ENCODE results near the gene ANO1.

ANO1 gene

DNA sequence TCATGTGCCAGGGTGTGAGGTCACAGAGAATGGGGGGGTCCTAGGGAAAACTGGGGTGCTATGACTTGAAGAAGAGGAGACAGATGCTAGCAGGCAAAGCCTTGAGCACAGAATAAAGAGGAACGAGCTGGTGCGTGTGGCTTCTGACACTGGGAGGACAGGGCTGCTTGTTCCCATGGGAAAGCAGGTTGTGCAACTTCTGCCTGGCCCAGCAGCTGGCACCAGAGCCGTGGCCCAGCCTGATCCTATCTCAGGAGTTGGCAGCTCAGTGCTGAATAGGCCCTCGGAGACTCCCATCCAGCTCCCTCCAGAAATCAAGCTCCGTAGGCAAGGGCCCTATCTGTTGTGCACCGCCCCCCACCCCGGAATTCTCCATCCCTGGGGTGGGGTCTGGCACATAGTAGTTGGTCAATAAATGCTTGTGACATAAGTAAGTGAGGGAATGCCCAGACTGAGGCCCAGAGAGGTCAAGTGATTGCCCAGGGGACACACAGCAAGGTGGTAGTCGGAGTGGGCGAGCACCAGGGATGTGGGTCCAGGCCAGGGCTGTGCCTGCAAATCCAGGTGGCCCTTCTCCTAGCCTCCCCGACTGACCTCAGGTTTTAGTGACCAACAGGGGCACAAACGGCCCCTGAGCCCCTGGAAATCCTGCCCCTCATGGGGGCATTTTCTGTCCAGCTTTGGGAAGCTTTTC lies 105.5 kb downstream of the ANO1 start:
- Histone ChIP-seq H3K27ac (ENCODE audit: low read depth, low read length) (no peak overlapping the region), H3K23ac (ENCODE audit: low read length) (no peak overlapping the region), H3K4me2 (ENCODE audit: low read length) (no peak overlapping the region), H3K36me3 (ENCODE audit: control insufficient read depth in 1 of 2, insufficient read depth in 2 of 2, low read length in 2 of 2) (no peaks in the 10 kb centered on the region), H3K14ac (ENCODE audit: low read length) (no peak overlapping the region), H3K18ac (ENCODE audit: low read length) (no peak overlapping the region), H3K4ac (ENCODE audit: low read depth, low read length) (no peak overlapping the region), H4K12ac (ENCODE audit: low read depth, low read length) (no peak overlapping the region), H2AFZ (ENCODE audit: insufficient read depth, low read length, poor library complexity) (no peak overlapping the region), H3K79me2 (ENCODE audit: control insufficient read depth, insufficient read depth, low read length, poor library complexity) (no peaks in the 10 kb centered on the region), H3K4me1 (ENCODE audit: control insufficient read depth in 1 of 2, insufficient read depth in 2 of 2, low read length in 2 of 2) (no peaks in the 10 kb centered on the region), H2BK5ac (ENCODE audit: low read depth, low read length, poor library complexity) (no peak overlapping the region), H3K27me3 (ENCODE audit: insufficient read depth, low read length) (no peaks in the 10 kb centered on the region), H4K8ac (ENCODE audit: low read depth, low read length) (no peak overlapping the region), H3K9me3 (ENCODE audit: insufficient read depth, low read depth, low read length) (peaks cover 1% of the 10 kb centered on the region), H3K79me1 (ENCODE audit: low read length) (no peaks in the 10 kb centered on the region), H3K4me3 (ENCODE audit: low read depth, low read length) (no peak overlapping the region), H4K91ac (ENCODE audit: low read depth, low read length) (no peak overlapping the region), H2BK12ac (ENCODE audit: low read length) (no peak overlapping the region), H3K9ac (ENCODE audit: low read length) (no peak overlapping the region), H2AK5ac (ENCODE audit: low read length) (no peak overlapping the region), H2BK120ac (ENCODE audit: insufficient read depth, low read length, poor library complexity) (no peak overlapping the region)
- no peak for DNase-seq
- WGBS (ENCODE audit: extremely low coverage, insufficient coverage, insufficient read length) = no CpG with 5 or more reads among the region's 11 CpGs

- Histone ChIP-seq H3K4me2 (ENCODE audit: low read length) (no peak overlapping the region), H3K18ac (ENCODE audit: low read length) (no peak overlapping the region), H3K9ac (ENCODE audit: low read length) (no peak overlapping the region), H3K79me2 (ENCODE audit: control insufficient read depth, insufficient read depth, low read length, poor library complexity) (no peaks in the 10 kb centered on the region), H2AFZ (ENCODE audit: insufficient read depth, low read length, poor library complexity) (no peak overlapping the region), H2AK5ac (ENCODE audit: low read length) (no peak overlapping the region), H2BK5ac (ENCODE audit: low read depth, low read length, poor library complexity) (no peak overlapping the region), H4K8ac (ENCODE audit: low read depth, low read length) (no peak overlapping the region), H3K4ac (ENCODE audit: low read depth, low read length) (no peak overlapping the region), H3K4me1 (ENCODE audit: control insufficient read depth in 1 of 2, insufficient read depth in 2 of 2, low read length in 2 of 2) (no peaks in the 10 kb centered on the region), H2BK120ac (ENCODE audit: insufficient read depth, low read length, poor library complexity) (no peak overlapping the region), H3K14ac (ENCODE audit: low read length) (no peak overlapping the region), H3K27ac (ENCODE audit: low read depth, low read length) (no peak overlapping the region), H4K12ac (ENCODE audit: low read depth, low read length) (no peak overlapping the region), H2BK12ac (ENCODE audit: low read length) (no peak overlapping the region), H3K27me3 (ENCODE audit: insufficient read depth, low read length) (no peaks in the 10 kb centered on the region), H3K23ac (ENCODE audit: low read length) (no peak overlapping the region), H3K4me3 (ENCODE audit: low read depth, low read length) (no peak overlapping the region), H4K91ac (ENCODE audit: low read depth, low read length) (no peak overlapping the region), H3K79me1 (ENCODE audit: low read length) (no peaks in the 10 kb centered on the region), H3K9me3 (ENCODE audit: insufficient read depth, low read depth, low read length) (peaks cover 1% of the 10 kb centered on the region), H3K36me3 (ENCODE audit: control insufficient read depth in 1 of 2, insufficient read depth in 2 of 2, low read length in 2 of 2) (no peaks in the 10 kb centered on the region)
- no peak for DNase-seq
- WGBS (ENCODE audit: extremely low coverage, insufficient coverage, insufficient read length) = no CpG with 5 or more reads among the region's 9 CpGs
These were observed 106.3 kb downstream of the ANO1 start for GRCh38 chr11:70184396-70184795.

DNA sequence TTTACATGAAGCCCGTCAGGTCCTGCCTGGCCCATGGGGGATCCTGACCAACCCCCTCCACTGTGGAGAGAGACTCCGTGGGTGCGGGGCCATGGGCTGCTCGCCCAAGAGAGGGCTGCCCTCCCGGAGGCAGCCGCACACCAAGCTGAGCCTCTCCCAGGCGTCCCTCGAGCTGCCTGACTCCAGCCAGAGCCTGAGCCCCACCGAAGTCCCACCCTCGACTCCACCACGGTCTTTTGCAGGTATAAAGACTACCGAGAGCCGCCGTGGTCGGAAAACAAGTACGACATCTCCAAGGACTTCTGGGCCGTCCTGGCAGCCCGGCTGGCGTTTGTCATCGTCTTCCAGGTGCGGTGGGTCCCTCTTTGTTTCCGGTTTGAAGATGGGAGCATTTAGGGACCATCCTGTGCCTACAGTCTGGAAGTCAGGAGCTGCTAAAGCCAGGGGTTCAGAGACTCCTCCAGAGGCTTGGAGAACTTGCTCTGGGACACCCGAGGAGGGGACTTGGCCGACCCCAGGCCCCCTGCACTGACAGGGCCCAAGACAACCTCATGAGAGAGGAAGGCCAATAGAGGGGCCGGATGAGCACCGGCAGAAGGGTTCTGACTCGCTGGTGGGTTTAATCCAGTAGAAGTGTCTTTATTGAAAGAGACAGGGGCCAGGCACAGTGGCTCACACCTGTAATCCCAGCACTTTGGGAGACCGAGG lies 107.4 kb downstream of the ANO1 start:
- Histone ChIP-seq H4K8ac (ENCODE audit: low read depth, low read length) (no peak overlapping the region), H3K27me3 (ENCODE audit: insufficient read depth, low read length) (no peaks in the 10 kb centered on the region), H3K4me3 (ENCODE audit: low read depth, low read length) (no peak overlapping the region), H4K12ac (ENCODE audit: low read depth, low read length) (no peak overlapping the region), H3K79me2 (ENCODE audit: control insufficient read depth, insufficient read depth, low read length, poor library complexity) (no peaks in the 10 kb centered on the region), H4K91ac (ENCODE audit: low read depth, low read length) (no peak overlapping the region), H2AK5ac (ENCODE audit: low read length) (no peak overlapping the region), H3K4me1 (ENCODE audit: control insufficient read depth in 1 of 2, insufficient read depth in 2 of 2, low read length in 2 of 2) (no peaks in the 10 kb centered on the region), H3K18ac (ENCODE audit: low read length) (no peak overlapping the region), H2BK5ac (ENCODE audit: low read depth, low read length, poor library complexity) (no peak overlapping the region), H2BK12ac (ENCODE audit: low read length) (no peak overlapping the region), H3K14ac (ENCODE audit: low read length) (no peak overlapping the region), H2AFZ (ENCODE audit: insufficient read depth, low read length, poor library complexity) (no peak overlapping the region), H3K4me2 (ENCODE audit: low read length) (no peak overlapping the region), H3K79me1 (ENCODE audit: low read length) (no peaks in the 10 kb centered on the region), H3K27ac (ENCODE audit: low read depth, low read length) (no peak overlapping the region), H3K4ac (ENCODE audit: low read depth, low read length) (no peak overlapping the region), H2BK120ac (ENCODE audit: insufficient read depth, low read length, poor library complexity) (no peak overlapping the region), H3K23ac (ENCODE audit: low read length) (no peak overlapping the region), H3K36me3 (ENCODE audit: control insufficient read depth in 1 of 2, insufficient read depth in 2 of 2, low read length in 2 of 2) (no peaks in the 10 kb centered on the region), H3K9ac (ENCODE audit: low read length) (no peak overlapping the region), H3K9me3 (ENCODE audit: insufficient read depth, low read depth, low read length) (peaks cover 2% of the 10 kb centered on the region)
- DNase-seq = no peak
- no CpG with 5 or more reads among the region's 28 CpGs for WGBS (ENCODE audit: extremely low coverage, insufficient coverage, insufficient read length)

DNA sequence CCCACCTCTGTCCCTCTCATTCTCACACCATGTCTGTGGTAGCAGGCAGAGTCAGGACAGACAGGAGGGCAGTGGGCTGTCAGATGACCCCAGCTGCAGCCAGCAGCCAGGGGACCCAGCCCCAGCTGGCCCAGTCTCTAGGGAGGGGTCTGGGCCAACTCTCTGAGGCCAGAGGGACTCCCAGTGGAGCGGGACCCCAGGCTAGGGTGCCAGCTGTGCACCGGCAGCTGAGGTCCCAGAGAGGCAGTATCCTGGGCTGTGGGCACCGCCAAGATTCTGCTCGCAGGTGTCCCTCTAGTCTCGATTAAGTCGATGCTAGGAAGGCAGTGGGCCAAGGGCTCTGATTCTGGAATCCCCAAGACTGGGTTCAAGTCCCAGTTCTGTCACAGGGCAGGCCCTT lies 108.3 kb downstream of the ANO1 start:
- no peak overlapping the region for H3K4me3 ChIP-seq (ENCODE audit: low read depth, low read length)
- DNase-seq = no peak
- H3K9me3 ChIP-seq (ENCODE audit: insufficient read depth, low read depth, low read length) = peaks cover 8% of the 10 kb centered on the region

More for the DNA sequence above, 108.3 kb downstream of the ANO1 start:
- no peaks in the 10 kb centered on the region for H3K79me1 ChIP-seq (ENCODE audit: low read length)
- no peak overlapping the region for H3K4ac ChIP-seq (ENCODE audit: low read depth, low read length)
- no peak overlapping the region for H4K91ac ChIP-seq (ENCODE audit: low read depth, low read length)
- H3K79me2 ChIP-seq (ENCODE audit: control insufficient read depth, insufficient read depth, low read length, poor library complexity) = no peaks in the 10 kb centered on the region
- no peak overlapping the region for H2AK5ac ChIP-seq (ENCODE audit: low read length)
- H3K18ac ChIP-seq (ENCODE audit: low read length) = no peak overlapping the region
- H3K9ac ChIP-seq (ENCODE audit: low read length) = no peak overlapping the region
- H3K4me1 ChIP-seq (ENCODE audit: control insufficient read depth in 1 of 2, insufficient read depth in 2 of 2, low read length in 2 of 2) = no peaks in the 10 kb centered on the region
- no peaks in the 10 kb centered on the region for H3K27me3 ChIP-seq (ENCODE audit: insufficient read depth, low read length)
- no peak overlapping the region for H3K4me2 ChIP-seq (ENCODE audit: low read length)
- no peak overlapping the region for H2BK5ac ChIP-seq (ENCODE audit: low read depth, low read length, poor library complexity)
- H3K14ac ChIP-seq (ENCODE audit: low read length) = no peak overlapping the region
- H3K36me3 ChIP-seq (ENCODE audit: control insufficient read depth in 1 of 2, insufficient read depth in 2 of 2, low read length in 2 of 2) = no peaks in the 10 kb centered on the region
- no peak overlapping the region for H2BK12ac ChIP-seq (ENCODE audit: low read length)
- no peak overlapping the region for H3K27ac ChIP-seq (ENCODE audit: low read depth, low read length)
- no peak overlapping the region for H2BK120ac ChIP-seq (ENCODE audit: insufficient read depth, low read length, poor library complexity)
- no peak overlapping the region for H2AFZ ChIP-seq (ENCODE audit: insufficient read depth, low read length, poor library complexity)
- no peak overlapping the region for H3K23ac ChIP-seq (ENCODE audit: low read length)
- no peak overlapping the region for H4K12ac ChIP-seq (ENCODE audit: low read depth, low read length)
- H4K8ac ChIP-seq (ENCODE audit: low read depth, low read length) = no peak overlapping the region
- no CpG with 5 or more reads among the region's 6 CpGs for WGBS (ENCODE audit: extremely low coverage, insufficient coverage, insufficient read length)

Measured in trophoblast cell (in vitro differentiated cells and primary cell).